Left renal pelvis (tissue), 4 donors: ENCODE results near the gene DDX51. TPM values are rescaled to one million over a fixed set of nuclear protein-coding genes. Genes with fewer than 3 reads are reported as not detected.
"Not testable (repeated sequence)": the region's sequence is repeated elsewhere in the genome, so short reads cannot be mapped to it uniquely, and the experiment has no call there.

Experiments
- DNase-seq, 4 donors: peaks; one replicate each; pipeline ENCODE4 v3.0.0-alpha.2; 2013; ENCODE audit warnings: low read depth in 4 of 4, low spot score in 3 of 4
- polyA plus RNA-seq, 4 donors: library from polyadenylated mRNA; unstranded; fragments of 120-200 nt; gene quantifications; one replicate each; pipeline ENCODE4 v1.2.1, GENCODE V29; 2013; ENCODE audit not compliant: insufficient read length in 4 of 4

DDX51 gene
- polyA plus RNA-seq, 4 donors: 10.5 to 24.4 (median 16.3) TPM

DNA sequence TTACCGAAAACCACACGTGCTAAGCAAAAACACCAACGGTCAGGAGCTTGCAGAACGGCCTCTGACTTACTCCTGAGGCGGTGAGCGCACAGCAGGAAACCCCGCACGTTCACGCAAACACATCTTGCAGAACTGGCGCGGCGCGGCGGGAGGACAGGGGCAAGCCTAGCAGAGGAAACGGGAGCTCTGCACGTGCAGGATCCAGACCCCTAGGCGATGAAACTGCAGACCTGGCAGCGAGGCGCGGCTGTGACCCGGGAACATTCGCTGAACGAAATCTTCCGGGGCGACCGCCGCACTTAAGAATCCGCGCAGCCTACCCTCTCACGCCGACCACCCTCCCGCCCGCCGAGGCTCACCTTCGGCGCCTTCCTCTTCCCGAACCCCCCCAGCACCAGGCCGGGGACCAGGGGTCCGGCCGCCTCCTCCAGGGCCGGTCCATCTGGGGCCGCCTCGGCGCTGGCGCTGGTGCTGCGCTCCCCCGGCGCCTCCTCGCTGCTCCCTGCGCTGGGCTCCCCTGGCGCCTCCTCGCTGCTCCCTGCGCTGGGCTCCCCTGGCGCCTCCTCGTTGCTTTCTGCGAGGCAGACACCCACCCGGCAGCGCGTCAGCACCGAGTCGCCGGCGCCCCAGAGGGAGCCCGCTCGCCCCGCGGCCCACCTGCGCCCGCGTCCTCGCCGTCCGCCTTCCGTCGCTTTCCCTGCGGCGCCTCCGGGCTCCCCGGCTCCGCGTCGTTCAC, 615 bp downstream of the DDX51 start:
- no peak for DNase-seq

DNA sequence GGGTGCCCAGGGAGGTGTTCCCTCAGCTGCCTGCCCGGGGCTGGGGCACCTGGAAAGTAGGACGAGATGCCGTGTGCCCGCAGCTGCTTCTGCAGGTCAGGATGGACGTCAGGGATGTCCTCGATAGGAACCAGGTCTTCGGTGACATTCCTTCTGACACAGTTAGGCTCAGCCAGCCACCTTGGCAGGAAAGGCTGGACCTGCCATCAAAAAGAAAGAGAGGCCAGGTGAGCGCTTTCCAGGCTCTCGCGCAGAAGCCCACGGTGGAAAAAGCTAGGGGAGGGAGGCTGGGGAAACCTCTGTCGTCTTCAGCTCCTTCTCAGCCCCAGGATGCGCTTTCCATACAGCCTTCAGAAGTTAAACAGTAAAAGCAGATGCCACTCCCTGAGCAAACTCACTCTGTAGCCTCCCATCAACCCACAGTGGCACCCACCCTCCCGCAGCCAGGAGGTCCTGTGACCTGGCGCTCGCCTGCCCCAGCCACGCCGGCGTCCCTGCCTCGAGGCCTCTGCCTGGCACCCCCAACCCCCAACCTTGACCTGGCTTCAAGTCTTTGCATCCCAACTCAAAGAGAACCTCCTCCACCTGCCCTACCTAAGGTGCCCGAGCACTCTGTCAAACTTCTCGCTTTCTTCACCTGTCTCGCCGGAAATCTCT, 1.3 kb downstream of the DDX51 start:
- no peak for DNase-seq

DNA sequence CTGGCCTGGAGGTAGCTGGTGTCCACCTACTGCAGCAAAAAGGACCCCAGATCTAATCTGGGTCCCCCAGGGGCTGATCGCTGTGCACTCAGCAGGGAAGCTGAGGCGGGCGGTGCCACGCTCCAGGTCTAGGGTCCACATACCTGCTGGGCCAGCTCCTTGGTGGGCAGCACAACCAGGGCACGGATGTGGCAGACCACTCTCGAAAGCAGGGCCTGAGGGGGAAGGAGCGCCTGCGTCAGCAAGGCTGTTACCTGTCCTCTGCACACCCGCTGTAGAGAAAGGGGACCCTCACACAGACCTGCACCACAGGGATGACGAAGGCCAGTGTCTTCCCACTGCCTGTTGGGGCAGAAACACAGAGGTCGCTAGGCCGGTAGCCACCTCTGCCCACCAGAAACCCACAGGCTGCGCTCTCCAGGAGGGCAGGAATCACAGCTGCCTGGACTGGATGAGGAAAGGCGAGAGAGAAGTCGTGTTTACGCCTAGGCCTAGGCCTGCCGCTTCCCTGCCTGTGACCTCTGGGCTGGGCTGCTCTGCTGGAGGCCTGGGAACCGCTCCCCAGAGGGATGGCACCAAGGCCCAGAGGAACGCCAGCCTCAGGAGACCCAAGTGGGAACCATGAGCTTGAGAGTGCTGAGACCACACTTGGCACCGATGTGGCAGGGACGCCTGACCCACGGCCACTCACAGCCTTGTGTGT, 2.0 kb downstream of the DDX51 start:
- DNase-seq: no peak

DNA sequence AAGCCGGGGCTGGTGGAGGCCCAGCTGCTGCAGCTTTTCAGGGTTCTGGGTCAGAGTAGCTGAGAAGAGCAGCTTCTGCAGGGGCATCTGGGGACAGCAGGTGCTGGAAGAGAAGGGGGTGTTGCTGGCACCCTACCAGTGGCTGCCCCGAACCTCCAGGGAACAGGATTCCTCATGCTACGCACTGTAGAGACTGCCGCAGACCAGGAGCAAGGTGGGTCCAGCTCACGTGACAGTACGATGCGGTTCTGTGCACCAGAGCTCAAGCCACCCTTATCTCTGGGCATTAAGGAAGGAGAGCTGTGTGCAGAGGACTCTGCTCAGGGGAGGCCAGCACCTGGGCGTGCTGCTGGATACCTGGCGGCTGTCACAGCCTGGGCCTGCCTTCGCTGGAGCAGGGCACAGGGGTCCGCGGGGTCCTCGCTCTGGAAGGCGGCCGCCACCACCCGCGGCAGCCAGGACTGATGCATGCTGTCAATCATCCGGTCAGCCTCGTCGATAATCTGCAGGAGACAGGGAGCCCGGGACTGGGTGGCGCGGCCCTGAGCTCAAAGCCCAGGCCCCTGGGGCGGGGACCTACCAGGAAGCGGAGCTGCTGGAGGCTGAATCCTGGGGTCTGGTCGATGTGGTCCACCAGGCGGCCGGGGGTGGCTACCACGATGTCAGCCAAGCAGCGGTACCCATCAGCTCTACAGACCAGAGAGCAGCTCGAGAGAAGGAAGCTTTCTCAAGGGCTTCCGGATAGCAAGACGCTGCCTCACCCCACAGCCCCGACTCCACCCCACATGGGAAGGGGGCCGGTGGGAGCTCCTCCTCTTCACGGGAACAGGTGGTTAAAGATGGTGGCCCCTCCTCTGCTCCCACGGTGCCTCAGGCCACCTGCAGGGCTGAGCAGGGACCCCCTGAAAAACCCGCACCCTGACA, 2.9 kb downstream of the DDX51 start:
- DNase-seq: no peak

DNA sequence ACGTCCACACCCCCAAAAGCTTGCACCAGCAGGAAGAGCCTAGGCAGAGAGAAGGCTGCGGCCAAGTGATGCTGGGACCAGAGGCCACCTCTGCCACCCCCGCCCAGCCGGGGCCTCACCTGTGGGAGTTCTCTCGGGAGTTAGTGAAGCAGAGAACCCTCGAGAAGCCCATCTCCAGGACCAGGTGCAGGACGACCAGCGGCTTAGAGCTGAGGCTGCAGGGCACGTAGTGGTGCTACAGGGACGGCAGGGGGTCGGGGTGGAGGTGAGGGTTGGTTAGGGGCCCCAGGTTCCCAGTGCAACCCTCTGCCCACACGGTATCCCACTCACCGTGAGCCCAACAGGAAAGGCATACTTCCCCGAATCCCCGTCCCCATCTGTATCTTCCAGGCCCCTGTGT, 3.6 kb downstream of the DDX51 start:
- no peak for DNase-seq

DNA sequence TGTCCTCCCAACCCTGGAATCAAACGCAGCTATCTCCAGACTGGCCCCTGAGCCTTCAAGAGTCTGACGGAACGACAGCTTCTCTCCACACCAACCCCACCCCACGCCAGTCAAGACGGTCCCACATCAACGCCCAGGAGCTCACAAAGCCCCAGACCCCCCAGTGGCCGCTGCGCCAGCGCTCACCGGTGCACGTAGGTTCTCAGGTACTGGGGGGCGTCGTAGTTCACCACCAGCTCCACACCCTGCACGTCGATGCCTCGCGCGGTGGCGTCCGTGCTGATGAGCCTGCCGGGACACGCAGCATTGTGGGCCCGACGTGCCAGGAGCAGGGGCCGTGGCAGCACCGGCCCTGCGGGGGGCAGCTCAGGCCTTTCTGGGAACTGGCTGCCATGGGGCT, 4.2 kb downstream of the DDX51 start:
- no peak for DNase-seq

DNA sequence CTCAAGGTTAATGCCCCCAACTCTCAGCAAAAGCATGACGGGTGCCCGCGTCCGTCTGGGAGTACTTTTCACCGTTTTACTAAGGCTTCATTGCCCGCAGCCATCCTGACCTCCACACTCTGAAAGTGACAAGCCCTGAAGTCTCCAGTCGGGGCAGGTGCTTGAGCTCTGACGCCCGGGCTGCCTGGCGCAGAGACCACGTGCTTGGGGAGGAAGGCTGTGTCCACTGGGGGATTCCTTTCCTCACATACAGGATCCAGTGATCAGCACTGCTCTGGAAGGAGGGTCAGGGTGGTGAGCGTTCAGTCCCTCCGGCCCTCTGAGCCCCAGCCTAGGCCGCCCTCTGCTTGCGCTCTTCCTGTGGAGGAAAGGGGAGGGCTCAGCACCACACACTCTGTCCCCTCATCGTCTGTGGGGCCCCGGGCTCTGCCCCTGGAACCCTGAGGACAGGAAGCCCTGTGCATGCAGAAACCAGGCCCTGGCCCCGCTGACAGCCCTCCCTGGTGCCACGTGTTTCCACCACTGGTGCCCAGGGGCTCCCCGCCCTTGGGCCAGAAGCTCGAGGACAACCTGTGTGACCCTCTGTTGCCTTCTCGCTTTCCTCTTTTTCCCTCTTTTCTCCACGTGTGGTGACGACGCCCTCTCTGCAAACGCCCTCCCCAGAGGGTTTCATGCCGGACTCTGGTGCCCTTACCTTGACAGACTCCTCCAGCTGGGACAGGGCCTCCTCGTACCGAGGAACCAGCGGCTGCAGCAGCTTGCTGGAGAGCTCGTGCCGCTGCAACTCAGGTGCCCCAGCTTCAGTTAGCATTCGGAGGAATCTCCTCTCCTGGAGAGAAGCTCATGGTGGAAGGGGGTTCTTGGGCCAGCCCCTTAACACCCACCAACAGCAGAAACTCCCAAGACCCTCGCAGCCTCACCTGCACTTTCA, 4.9 kb downstream of the DDX51 start:
- no peak for DNase-seq

DNA sequence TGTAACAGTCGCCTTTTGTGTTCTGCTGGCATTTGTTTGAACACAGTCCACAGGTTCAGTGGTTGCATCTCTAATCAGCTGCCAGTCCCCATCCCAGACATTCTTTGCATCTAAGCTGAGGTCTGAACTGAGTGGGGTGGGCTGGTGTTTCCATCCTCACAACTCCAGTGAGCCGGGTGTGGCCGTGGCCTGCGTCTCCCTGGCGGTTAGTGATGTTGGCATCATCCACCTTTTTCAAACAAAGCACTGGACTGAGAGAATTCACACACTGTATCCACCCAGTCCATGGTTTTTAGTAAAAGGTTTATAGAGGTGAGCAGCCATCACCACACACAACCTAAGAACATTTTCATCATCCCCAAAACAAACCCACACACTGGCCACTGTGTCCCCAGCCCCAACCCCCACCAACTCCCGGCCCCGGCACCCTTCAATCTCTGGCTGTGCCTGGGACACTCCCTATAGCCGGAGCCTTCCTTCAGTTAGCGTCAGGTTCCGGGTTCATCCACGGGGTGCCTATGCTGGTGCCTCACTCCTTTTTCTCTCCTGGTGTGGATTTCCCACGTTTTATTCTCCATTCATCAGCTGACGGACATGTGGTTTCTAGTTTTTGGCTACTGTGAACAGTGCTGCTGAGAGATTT, 6.5 kb downstream of the DDX51 start:
- DNase-seq: no peak

DNA sequence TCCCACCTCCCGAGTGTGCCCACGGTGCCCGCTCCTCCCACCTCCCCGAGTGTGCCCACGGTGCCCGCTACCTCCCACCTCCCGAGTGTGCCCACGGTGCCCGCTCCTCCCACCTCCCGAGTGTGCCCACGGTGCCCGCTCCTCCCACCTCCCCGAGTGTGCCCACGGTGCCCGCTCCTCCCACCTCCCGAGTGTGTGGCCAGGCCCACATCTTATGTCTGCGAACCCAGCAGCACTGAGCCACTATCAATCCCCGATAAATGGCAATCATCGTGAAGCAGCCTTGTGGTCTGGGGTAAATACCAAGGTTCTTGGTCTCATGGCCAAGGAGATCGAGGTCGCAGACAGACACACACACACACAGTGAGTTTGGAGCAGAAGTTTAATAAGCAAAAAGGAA, 7.9 kb downstream of the DDX51 start:
- DNase-seq: not testable (repeated sequence)

DNA sequence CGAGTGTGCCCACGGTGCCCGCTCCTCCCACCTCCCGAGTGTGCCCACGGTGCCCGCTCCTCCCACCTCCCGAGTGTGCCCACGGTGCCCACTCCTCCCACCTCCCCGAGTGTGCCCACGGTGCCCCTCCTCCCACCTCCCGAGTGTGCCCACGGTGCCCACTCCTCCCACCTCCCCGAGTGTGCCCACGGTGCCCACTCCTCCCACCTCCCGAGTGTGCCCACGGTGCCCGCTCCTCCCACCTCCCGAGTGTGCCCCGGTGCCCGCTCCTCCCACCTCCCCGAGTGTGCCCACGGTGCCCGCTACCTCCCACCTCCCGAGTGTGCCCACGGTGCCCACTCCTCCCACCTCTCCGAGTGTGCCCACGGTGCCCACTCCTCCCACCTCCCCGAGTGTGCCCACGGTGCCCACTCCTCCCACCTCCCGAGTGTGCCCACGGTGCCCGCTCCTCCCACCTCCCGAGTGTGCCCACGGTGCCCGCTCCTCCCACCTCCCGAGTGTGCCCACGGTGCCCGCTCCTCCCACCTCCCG, 9.4 kb downstream of the DDX51 start:
- DNase-seq: not testable (repeated sequence)

DNA sequence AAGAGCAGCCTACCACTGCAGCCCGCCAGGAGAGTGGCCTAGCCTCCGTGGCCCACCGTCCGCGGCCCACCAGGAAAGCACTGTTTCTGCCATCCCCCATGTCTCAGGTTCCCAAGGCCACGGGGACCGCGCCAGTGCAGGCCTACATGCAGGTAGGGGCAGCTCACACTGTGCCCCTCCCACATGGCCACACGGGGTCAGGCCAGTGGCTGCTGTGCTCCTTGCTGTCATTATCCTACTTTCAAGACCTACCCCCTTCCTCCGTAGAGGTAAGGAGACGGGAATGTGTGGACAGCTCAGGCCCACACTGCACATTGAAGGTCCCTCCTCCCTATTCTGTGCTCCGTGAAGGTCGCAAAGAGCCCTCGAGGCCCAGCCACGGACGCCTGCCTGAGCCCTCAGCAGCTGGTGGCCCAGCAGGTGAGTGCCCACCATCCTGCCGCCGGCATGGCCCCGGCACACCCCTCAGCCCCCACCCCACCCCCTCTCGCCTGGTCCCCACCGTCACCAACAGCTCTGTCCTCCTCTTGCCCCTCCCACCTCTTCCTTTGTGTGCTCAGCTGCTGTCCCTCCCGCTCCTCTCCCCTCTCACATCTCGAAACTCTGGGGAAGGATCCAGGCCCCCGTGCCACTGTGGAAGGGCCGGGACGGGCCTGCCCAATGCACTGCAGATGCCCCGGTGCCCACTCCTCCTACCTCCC, 10.0 kb downstream of the DDX51 start:
- DNase-seq: no peak

DNA sequence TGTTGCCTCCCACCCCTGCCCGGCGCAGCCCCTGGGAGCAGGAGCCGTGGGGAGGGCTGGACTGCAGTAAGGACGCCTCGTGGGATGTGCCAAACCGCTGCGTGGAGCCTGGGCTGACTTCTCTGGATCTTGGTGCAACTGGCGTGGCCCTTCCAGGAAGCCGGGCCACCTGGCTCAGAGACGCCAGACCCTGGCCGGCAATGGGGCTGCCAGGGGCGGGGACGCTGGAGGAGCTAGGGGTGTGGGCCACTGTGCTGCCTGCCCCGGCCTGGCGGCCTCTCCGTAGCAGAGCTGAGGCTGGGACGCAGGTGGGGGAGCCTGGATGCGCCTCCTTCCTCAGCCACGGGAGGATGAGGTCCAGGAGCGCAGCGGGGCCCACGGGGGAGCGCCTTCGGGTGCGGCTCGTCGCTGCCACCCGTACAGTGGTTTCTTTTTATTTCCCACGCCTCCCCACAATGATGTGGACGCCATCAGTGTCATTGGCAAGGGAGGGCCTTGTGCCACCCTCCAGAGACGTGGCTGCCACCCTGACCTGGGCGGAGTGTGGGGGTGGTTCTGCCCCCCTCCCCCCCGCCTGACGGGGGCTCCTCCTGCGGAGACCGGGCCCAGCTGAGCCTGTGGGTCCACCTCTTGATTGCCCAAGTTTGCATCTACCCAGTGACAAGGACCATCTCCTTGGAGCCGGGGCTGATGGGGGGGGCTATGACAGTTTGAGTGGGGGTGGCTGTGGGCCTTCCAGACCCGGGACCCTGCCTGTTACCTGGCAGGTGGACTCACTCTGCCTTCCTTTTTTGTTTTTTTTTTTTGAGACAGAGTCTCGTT, 11.3 kb downstream of the DDX51 start:
- no peak for DNase-seq

DNA sequence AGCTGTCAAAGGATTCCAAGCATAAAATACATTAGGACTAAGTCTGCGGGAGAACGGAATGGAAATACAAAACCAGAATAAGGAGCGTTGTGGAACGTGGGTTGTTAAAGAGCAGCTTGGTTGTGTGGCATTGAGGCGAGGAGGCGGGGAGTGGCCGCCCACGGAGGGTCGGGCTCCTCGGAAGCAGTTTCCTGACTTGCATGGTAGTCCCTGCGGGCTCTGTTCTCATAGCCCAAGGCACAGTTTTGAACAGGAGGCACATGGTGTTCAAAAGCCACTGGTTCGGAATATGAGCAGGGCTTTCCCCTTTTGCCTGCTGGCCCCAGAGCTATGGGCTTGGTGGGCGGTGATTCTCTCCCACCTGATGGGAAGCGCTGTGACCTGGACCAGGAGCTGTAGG, 12.2 kb downstream of the DDX51 start:
- DNase-seq: no peak

DNA sequence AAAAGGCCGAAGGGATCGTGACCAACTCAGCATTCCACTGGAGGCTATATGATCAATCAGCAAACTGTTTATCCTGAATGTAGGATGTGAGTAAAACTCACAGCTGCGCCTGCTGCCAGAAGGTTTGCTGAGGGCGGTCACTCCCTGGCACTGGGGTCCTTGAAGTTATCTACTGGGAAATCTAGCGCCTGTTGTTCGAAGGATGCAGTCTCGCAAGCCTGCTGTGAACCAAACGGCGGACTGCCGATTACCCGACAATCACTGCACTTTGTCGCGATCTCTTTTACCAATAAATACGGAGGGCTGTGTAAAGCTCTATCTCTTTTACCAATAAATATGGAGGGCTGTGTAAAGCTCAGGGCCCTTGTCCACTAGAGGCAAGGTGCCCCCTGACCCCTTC, 12.9 kb downstream of the DDX51 start:
- no peak for DNase-seq

DNA sequence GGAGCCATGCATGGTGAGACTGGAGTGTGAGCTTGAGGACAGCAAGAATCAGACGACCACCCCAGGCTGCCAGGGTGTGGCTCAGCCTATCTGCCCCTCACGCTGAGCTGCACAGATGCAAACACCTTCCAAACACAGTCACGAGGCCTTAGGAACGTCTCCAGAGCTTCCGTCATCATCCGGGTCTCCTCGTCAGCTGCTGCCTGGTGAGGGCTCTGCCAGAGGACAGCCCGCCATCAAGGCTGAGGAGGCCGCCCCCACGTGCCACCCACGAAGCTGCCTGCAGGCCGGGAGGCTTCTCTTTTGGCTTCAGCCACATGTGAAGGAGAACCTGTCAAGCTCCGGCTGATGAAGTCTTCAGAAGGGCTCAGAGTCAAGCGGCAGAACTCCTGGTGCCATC, 13.4 kb downstream of the DDX51 start:
- DNase-seq: no peak

DNA sequence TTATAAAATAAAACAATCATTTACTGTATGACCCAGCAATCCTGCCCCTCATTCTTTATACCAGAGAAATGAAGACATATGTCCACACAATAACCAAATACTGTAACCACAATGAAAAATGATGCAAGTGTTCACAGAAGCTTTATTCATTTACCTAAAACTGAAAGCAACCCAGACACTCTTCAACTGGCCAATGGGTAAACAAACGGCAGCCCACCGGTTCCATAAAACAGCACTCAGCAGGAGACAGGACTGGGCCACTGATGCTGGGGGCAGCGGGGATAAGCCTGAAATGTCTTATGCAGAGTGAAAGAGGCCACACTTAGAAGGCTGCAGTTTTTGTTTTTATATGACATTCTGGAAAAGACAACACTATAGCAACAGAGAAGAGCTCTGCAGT, 15.1 kb downstream of the DDX51 start:
- DNase-seq: no peak

DNA sequence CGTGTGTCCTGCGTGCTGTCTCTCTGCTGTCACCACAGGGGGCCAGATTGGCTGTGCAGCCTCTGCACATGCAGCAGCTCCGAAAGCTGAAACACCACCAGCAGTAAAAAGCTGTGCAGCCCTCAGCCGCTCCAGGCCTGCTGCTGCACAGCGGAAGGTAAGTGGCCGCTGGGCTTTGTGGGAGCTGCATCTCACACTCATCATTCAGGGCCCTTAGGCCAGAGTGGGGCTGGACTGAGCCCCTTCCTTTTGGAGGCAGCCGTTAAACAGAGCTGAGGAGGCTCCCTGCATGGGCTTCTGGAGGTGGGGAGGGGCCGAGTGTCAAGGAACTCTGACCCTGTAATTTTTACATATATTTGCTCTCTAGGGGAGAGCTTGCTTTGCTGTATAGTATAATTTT, 17.1 kb downstream of the DDX51 start:
- no peak for DNase-seq

DNA sequence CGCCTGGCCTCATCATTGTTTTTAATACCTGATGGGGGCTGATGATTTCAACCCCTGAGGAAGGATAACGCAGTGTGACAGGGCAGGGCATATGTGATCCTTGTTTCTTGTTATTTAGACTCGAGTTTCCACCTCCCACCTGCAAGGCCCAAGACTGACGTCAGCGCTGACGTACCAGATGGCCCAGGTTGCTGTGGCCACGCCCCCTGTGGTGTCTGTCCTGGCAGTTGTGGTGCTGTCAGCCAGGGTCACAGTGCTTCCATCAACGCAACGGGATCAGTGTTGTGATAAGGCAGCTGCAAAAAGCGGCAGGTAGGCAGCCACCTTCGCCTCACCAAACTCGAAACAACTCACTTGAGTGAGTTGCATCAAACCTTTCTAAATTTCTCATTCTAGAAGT, 18.4 kb downstream of the DDX51 start:
- no peak for DNase-seq
